Osteocyte (in vitro differentiated cells): Measurements from ENCODE around the gene H2AZ1. TPM values are rescaled to one million over a fixed set of nuclear protein-coding genes. Genes with fewer than 3 reads are reported as not detected.

Experiments
- DNase-seq: peaks from one replicate; pipeline ENCODE4 v3.0.0; 2021; ENCODE audit warnings: mixed read lengths; ENCODE audit not compliant: unreplicated experiment; ENCODE audit errors: extremely low spot score
- H3K27ac Mint-ChIP-seq: one replicate; pipeline ENCODE4 v1.8.0; 2021; ENCODE audit warnings: mild to moderate bottlenecking, mixed read lengths; ENCODE audit not compliant: unreplicated experiment
- H3K27me3 Mint-ChIP-seq: one replicate; pipeline ENCODE4 v1.8.0; 2021; ENCODE audit warnings: mixed read lengths; ENCODE audit not compliant: unreplicated experiment
- H3K36me3 Mint-ChIP-seq: one replicate; pipeline ENCODE4 v1.8.0; 2021; ENCODE audit warnings: mixed read lengths; ENCODE audit not compliant: unreplicated experiment
- H3K4me1 Mint-ChIP-seq: one replicate; pipeline ENCODE4 v1.8.0; 2021; ENCODE audit warnings: mixed read lengths; ENCODE audit not compliant: unreplicated experiment
- H3K4me3 Mint-ChIP-seq: one replicate; pipeline ENCODE4 v1.8.0; 2021; ENCODE audit warnings: mild to moderate bottlenecking, moderate library complexity, mixed read lengths; ENCODE audit not compliant: unreplicated experiment
- H3K9me3 Mint-ChIP-seq: one replicate; pipeline ENCODE4 v1.8.0; 2021; ENCODE audit warnings: mixed read lengths; ENCODE audit not compliant: unreplicated experiment
- total RNA-seq: library from RNA; stranded (reverse); gene quantifications from 2 replicates; pipeline ENCODE4 v1.2.1, GENCODE V29; 2021
- TF ChIP-seq, protein P1 (sequence below): fragments of 200-600 bp; sonication (generic); IDR thresholded peaks from 2 replicates; pipeline ENCODE4 v1.5.0; 2021; ENCODE audit warnings: antibody characterized with exemption, mild to moderate bottlenecking, moderate library complexity

Gene H2AZ1
- total RNA-seq, 1 donor from 2014 or later: 192 TPM

DNA sequence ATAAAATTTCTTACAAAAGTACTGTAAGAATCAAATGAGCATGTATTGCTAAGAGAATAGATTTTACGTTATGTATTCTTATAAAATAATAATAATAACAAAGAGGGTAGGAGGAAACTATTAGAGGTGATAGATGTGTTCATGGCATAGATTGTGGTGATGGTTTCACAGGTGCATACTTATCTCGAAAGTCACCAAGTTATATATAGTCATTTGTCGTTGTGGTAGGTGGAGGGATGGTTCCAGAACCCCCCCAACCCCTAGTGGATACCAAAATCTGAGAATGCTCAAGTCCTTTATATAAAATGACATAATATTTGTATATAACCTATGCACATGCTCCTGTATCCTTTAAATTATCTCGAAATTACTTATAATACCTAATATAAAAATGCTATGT lies 36.7 kb upstream of the H2AZ1 start:
- H3K36me3 Mint-ChIP-seq: no peaks in the 10 kb centered on the region

GRCh38 chr4:99983289-99983943 lies 33.3 kb upstream of the H2AZ1 start:
- DNase-seq: no peak
- H3K27ac Mint-ChIP-seq: no peak overlapping the region
- no peaks in the 10 kb centered on the region for H3K9me3 Mint-ChIP-seq
- no peak overlapping the region for H3K4me3 Mint-ChIP-seq
- TF ChIP-seq, protein P1, sequence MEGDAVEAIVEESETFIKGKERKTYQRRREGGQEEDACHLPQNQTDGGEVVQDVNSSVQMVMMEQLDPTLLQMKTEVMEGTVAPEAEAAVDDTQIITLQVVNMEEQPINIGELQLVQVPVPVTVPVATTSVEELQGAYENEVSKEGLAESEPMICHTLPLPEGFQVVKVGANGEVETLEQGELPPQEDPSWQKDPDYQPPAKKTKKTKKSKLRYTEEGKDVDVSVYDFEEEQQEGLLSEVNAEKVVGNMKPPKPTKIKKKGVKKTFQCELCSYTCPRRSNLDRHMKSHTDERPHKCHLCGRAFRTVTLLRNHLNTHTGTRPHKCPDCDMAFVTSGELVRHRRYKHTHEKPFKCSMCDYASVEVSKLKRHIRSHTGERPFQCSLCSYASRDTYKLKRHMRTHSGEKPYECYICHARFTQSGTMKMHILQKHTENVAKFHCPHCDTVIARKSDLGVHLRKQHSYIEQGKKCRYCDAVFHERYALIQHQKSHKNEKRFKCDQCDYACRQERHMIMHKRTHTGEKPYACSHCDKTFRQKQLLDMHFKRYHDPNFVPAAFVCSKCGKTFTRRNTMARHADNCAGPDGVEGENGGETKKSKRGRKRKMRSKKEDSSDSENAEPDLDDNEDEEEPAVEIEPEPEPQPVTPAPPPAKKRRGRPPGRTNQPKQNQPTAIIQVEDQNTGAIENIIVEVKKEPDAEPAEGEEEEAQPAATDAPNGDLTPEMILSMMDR: no peak
- H3K27me3 Mint-ChIP-seq: no peaks in the 10 kb centered on the region
- no peaks in the 10 kb centered on the region for H3K36me3 Mint-ChIP-seq
- peaks cover 10% of the 10 kb centered on the region for H3K4me1 Mint-ChIP-seq

More for the DNA sequence above, 36.7 kb upstream of the H2AZ1 start:
- TF ChIP-seq, protein P1: no peak
- H3K4me1 Mint-ChIP-seq: no peaks in the 10 kb centered on the region
- no peak for DNase-seq
- H3K4me3 Mint-ChIP-seq: no peak overlapping the region
- H3K27me3 Mint-ChIP-seq: no peaks in the 10 kb centered on the region
- no peaks in the 10 kb centered on the region for H3K9me3 Mint-ChIP-seq
- no peak overlapping the region for H3K27ac Mint-ChIP-seq

DNA sequence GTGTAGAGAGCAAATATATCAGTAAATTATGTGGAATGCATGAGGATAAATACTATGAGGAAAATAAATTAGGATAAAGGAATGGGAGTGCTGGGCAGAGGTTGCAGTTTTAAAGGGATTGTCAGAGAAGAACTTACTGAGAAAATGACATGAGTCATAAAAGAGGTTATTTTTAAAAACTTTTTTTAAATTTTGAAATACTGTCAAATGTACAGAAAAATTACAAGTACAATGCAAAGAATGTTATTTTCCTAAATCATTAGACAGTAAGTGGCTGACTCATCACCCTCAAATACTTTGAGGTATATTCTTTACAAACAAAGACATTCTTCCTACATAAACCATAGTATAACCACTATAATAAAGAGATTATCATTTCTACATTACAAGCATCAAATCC lies 29.8 kb upstream of the H2AZ1 start:
- H3K36me3 Mint-ChIP-seq: no peaks in the 10 kb centered on the region
- DNase-seq: no peak
- TF ChIP-seq, protein P1: no peak
- no peak overlapping the region for H3K4me3 Mint-ChIP-seq
- peak overlapping the region; percentile 25 for H3K27ac Mint-ChIP-seq
- no peaks in the 10 kb centered on the region for H3K27me3 Mint-ChIP-seq
- peaks cover 10% of the 10 kb centered on the region for H3K4me1 Mint-ChIP-seq
- peaks cover 5% of the 10 kb centered on the region for H3K9me3 Mint-ChIP-seq

DNA sequence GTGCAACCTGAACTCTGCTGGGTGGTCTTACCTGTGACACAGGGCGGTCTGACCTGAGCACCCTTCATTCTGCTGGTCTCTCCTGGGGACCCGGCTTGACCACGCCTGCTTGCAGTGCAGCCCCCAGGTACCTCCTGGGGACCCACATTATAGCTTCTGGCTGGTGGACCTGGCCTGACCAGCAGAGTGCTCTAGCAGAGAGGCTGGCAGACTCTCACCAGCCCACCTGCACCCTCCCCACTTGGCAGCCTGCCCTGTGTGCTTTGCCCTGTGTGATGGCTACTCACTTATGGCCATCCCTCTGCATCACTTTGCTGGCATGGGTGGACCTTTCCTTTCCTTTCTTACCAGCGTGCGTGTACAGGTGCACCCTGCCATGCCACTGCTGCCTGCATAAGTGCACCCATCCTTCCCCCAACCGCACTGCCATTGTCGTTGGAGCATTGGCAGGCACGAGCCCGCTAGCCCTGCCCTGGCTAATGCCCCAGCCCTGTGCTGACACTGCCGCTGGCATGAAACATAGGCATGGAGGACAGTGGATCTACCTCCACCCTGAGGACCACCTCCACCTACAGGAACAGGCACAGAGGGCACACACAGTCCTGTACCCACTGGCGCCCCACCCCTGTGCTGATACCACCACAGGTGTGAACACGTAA lies 21.5 kb upstream of the H2AZ1 start:
- no peak overlapping the region for H3K4me3 Mint-ChIP-seq
- H3K36me3 Mint-ChIP-seq: no peaks in the 10 kb centered on the region
- DNase-seq: no peak
- peaks cover 27% of the 10 kb centered on the region for H3K9me3 Mint-ChIP-seq
- peaks cover 10% of the 10 kb centered on the region for H3K4me1 Mint-ChIP-seq
- H3K27me3 Mint-ChIP-seq: no peaks in the 10 kb centered on the region
- no peak overlapping the region for H3K27ac Mint-ChIP-seq
- TF ChIP-seq, protein P1: no peak

DNA sequence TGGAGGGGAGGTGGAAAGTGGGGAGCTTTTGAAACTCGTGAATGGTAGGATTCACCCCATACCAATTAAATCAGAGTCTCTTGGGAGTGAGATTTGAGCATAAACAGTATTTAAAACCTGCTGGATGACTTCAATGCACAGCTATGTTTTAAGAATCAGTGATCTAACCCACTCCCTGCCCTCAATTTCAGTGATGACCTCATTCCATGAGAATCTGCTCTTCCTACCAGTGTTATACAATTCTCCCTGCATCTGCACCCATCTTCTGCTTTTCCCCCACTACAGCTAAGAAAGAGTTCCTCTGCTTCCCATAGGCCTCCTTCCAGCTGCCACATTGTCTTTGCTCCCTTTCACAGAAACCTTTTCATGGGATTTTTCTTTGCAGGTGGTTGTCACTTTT lies 18.3 kb upstream of the H2AZ1 start:
- no peak for DNase-seq
- no peak overlapping the region for H3K4me3 Mint-ChIP-seq
- TF ChIP-seq, protein P1: no peak
- no peak overlapping the region for H3K27ac Mint-ChIP-seq
- H3K4me1 Mint-ChIP-seq: peaks cover 10% of the 10 kb centered on the region
- no peaks in the 10 kb centered on the region for H3K27me3 Mint-ChIP-seq
- no peaks in the 10 kb centered on the region for H3K36me3 Mint-ChIP-seq
- peaks cover 8% of the 10 kb centered on the region for H3K9me3 Mint-ChIP-seq
